ENCODE measurements around the gene KLF1.

KLF1 gene

DNA sequence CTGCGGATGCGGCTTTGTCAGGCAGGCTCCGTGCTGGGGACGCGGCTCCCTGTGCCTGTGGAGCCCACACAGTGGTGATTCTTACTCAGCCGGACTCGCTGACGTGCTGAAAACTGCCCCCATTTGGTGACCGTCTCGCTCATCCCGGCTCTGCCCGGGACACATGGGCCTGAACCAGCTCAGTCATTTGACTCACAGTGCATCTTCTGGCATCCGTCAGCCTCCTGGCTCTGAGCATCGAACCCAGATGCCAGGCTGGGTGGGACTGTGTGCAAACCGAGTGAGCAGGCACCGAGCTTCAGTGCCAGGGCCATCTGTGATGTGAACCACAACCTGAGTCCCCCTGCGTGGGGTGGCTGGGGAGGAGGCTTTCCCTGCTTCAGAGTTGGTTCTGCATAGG is 9.5 kb upstream of the KLF1 start:
- Histone ChIP-seq H3K27me3 (ENCODE audit: control insufficient read depth in 1 of 2, insufficient read depth in 1 of 2, low read length in 2 of 2) (no peaks in the 10 kb centered on the region), H3K18ac (ENCODE audit: low read depth in 1 of 2, low read length in 2 of 2) (no peak overlapping the region), H3K79me1 (replicated peaks; ENCODE audit: low read length, poor library complexity, severe bottlenecking) (peaks cover 6% of the 10 kb centered on the region), H3K4me2 (ENCODE audit: low read length, poor library complexity, severe bottlenecking) (no peak overlapping the region), H2BK15ac (ENCODE audit: low read depth, poor library complexity, severe bottlenecking) (no peak overlapping the region), H2BK120ac (ENCODE audit: low read depth, low read length) (no peak overlapping the region), H3K9ac (ENCODE audit: low read length) (no peak overlapping the region), H2AFZ (ENCODE audit: low read depth, low read length) (no peak overlapping the region), H3K4ac (ENCODE audit: low read depth in 1 of 2, low read length in 2 of 2) (no peak overlapping the region), H3K4me3 (ENCODE audit: insufficient read depth in 1 of 2, low read depth in 1 of 2, low read length in 2 of 2) (no peak overlapping the region), H4K91ac (ENCODE audit: low read length) (no peak overlapping the region), H3K36me3 (ENCODE audit: control insufficient read depth in 1 of 2, insufficient read depth in 2 of 2, low read depth in 1 of 2, low read length in 2 of 2) (peaks cover 48 to 54% of the 10 kb centered on the region in 2 experiments), H3K14ac (ENCODE audit: low read length in 2 of 2) (no peak overlapping the region), H2BK12ac (ENCODE audit: low read length in 2 of 2) (no peak overlapping the region), H3K23ac (ENCODE audit: low read length in 2 of 2) (no peak overlapping the region), H2BK5ac (ENCODE audit: low read depth, low read length, poor library complexity, severe bottlenecking) (no peak overlapping the region), H3K27ac (ENCODE audit: low read length, poor library complexity, severe bottlenecking) (no peak overlapping the region), H3K9me3 (ENCODE audit: control insufficient read depth, low read length) (no peaks in the 10 kb centered on the region), H3K4me1 (ENCODE audit: control insufficient read depth, insufficient read depth, low read depth, low read length) (peaks cover 5% of the 10 kb centered on the region), H2AK5ac (ENCODE audit: low read length, severe bottlenecking) (no peak overlapping the region), H4K8ac (ENCODE audit: low read length) (no peak overlapping the region)
- DNase-seq, result no peak
- whole genome bisulfite sequencing, result 97% methylated on average over 17 of the region's 17 CpGs

DNA sequence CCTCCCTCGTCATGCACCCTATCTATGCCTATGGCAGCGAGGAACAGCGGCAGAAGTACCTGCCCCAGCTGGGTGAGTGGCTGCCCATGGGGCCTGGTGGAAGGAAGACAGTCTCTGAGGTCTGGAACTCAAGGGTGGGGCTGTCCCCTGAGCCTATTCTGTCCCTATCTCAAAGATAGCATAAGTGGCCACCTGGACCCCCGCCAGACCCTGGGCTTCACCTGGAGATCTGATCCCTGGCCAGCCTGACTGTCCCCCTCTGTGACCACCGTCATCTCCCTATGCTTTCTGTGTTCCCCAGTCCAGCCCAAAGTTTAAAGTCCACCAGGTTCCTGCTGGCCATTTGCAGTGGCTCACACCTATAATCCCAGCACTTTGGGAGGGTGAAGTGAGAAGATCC is 6.6 kb upstream of the KLF1 start:
- 97% methylated on average over 5 of the region's 5 CpGs for WGBS
- H4K91ac ChIP-seq (ENCODE audit: low read length), result no peak overlapping the region
- no peak overlapping the region for H3K18ac ChIP-seq (ENCODE audit: low read depth in 1 of 2, low read length in 2 of 2)

DNA sequence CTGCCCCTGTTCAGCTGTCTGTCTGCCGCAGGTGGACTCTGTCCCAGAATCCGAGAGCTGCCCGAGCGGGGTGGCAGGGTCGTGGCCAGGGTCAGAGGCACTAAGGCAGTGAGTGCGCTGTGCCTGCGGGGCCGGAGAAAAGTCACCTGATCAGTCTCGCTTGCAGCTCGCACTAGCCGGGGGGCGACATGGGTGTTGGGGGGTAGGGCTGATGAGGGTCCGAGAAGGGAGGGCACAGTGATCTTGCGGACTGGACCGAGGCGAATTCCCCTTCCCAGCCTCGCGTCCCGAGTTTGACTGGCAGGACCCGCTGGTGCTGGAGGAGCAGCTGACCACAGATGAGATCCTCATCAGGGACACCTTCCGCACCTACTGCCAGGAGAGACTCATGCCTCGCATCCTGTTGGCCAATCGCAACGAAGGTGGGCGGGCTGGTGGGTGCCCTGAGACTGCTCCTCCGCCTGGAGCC is 4.6 kb upstream of the KLF1 start:
- H3K36me3 ChIP-seq (ENCODE audit: control insufficient read depth in 1 of 2, insufficient read depth in 2 of 2, low read depth in 1 of 2, low read length in 2 of 2), result peaks cover 24 to 27% of the 10 kb centered on the region in 2 experiments
- peak overlapping the region; percentile 87 for H4K8ac ChIP-seq (ENCODE audit: low read length)
- H3K14ac ChIP-seq (ENCODE audit: low read length in 2 of 2), result no peak overlapping the region
- no peak overlapping the region for H4K91ac ChIP-seq (ENCODE audit: low read length)
- peaks cover 12% of the 10 kb centered on the region for H3K4me1 ChIP-seq (ENCODE audit: control insufficient read depth, insufficient read depth, low read depth, low read length)
- no peak overlapping the region for H2BK120ac ChIP-seq (ENCODE audit: low read depth, low read length)
- H2BK12ac ChIP-seq (ENCODE audit: low read length in 2 of 2), result no peak overlapping the region
- no peaks in the 10 kb centered on the region for H3K9me3 ChIP-seq (ENCODE audit: control insufficient read depth, low read length)
- peak overlapping the region; percentile 82 for H3K9ac ChIP-seq (ENCODE audit: low read length)
- H2BK15ac ChIP-seq (ENCODE audit: low read depth, poor library complexity, severe bottlenecking), result no peak overlapping the region
- H3K27me3 ChIP-seq (ENCODE audit: control insufficient read depth in 1 of 2, insufficient read depth in 1 of 2, low read length in 2 of 2), result peaks cover 13 to 16% of the 10 kb centered on the region in 2 experiments
- peak overlapping the region; percentile 99 for H2AFZ ChIP-seq (ENCODE audit: low read depth, low read length)
- no peak overlapping the region for H3K27ac ChIP-seq (ENCODE audit: low read length, poor library complexity, severe bottlenecking)
- no peak for DNase-seq
- no peak overlapping the region for H3K4ac ChIP-seq (ENCODE audit: low read depth in 1 of 2, low read length in 2 of 2)
- H3K4me2 ChIP-seq (ENCODE audit: low read length, poor library complexity, severe bottlenecking), result peak overlapping the region; percentile 78
- no peak overlapping the region for H2BK5ac ChIP-seq (ENCODE audit: low read depth, low read length, poor library complexity, severe bottlenecking)
- no peak overlapping the region for H3K18ac ChIP-seq (ENCODE audit: low read depth in 1 of 2, low read length in 2 of 2)
- peaks cover 10% of the 10 kb centered on the region for H3K79me1 ChIP-seq (replicated peaks; ENCODE audit: low read length, poor library complexity, severe bottlenecking)
- no peak overlapping the region for H3K23ac ChIP-seq (ENCODE audit: low read length in 2 of 2)
- peak overlapping the region; percentile 96 to 98 for H3K4me3 ChIP-seq (ENCODE audit: insufficient read depth in 1 of 2, low read depth in 1 of 2, low read length in 2 of 2)
- H2AK5ac ChIP-seq (ENCODE audit: low read length, severe bottlenecking), result no peak overlapping the region
- 24% methylated on average over 23 of the region's 26 CpGs for WGBS

More for the DNA sequence above, 6.6 kb upstream of the KLF1 start:
- no peak overlapping the region for H2BK12ac ChIP-seq (ENCODE audit: low read length in 2 of 2)
- H3K14ac ChIP-seq (ENCODE audit: low read length in 2 of 2), result no peak overlapping the region
- peaks cover 10% of the 10 kb centered on the region for H3K79me1 ChIP-seq (replicated peaks; ENCODE audit: low read length, poor library complexity, severe bottlenecking)
- no peak overlapping the region for H2BK5ac ChIP-seq (ENCODE audit: low read depth, low read length, poor library complexity, severe bottlenecking)
- H3K4me1 ChIP-seq (ENCODE audit: control insufficient read depth, insufficient read depth, low read depth, low read length), result peaks cover 12% of the 10 kb centered on the region
- no peak overlapping the region for H4K8ac ChIP-seq (ENCODE audit: low read length)
- H3K4me2 ChIP-seq (ENCODE audit: low read length, poor library complexity, severe bottlenecking), result no peak overlapping the region
- no peak for DNase-seq
- no peaks in the 10 kb centered on the region for H3K27me3 ChIP-seq (ENCODE audit: control insufficient read depth in 1 of 2, insufficient read depth in 1 of 2, low read length in 2 of 2)
- no peak overlapping the region for H3K27ac ChIP-seq (ENCODE audit: low read length, poor library complexity, severe bottlenecking)
- no peak overlapping the region for H2BK15ac ChIP-seq (ENCODE audit: low read depth, poor library complexity, severe bottlenecking)
- H3K9me3 ChIP-seq (ENCODE audit: control insufficient read depth, low read length), result no peaks in the 10 kb centered on the region
- no peak overlapping the region for H3K23ac ChIP-seq (ENCODE audit: low read length in 2 of 2)
- no peak overlapping the region for H2BK120ac ChIP-seq (ENCODE audit: low read depth, low read length)
- H2AFZ ChIP-seq (ENCODE audit: low read depth, low read length), result no peak overlapping the region
- H3K4me3 ChIP-seq (ENCODE audit: insufficient read depth in 1 of 2, low read depth in 1 of 2, low read length in 2 of 2), result no peak overlapping the region
- no peak overlapping the region for H2AK5ac ChIP-seq (ENCODE audit: low read length, severe bottlenecking)
- peaks cover 41 to 43% of the 10 kb centered on the region in 2 experiments for H3K36me3 ChIP-seq (ENCODE audit: control insufficient read depth in 1 of 2, insufficient read depth in 2 of 2, low read depth in 1 of 2, low read length in 2 of 2)
- no peak overlapping the region for H3K9ac ChIP-seq (ENCODE audit: low read length)
- H3K4ac ChIP-seq (ENCODE audit: low read depth in 1 of 2, low read length in 2 of 2), result no peak overlapping the region

DNA sequence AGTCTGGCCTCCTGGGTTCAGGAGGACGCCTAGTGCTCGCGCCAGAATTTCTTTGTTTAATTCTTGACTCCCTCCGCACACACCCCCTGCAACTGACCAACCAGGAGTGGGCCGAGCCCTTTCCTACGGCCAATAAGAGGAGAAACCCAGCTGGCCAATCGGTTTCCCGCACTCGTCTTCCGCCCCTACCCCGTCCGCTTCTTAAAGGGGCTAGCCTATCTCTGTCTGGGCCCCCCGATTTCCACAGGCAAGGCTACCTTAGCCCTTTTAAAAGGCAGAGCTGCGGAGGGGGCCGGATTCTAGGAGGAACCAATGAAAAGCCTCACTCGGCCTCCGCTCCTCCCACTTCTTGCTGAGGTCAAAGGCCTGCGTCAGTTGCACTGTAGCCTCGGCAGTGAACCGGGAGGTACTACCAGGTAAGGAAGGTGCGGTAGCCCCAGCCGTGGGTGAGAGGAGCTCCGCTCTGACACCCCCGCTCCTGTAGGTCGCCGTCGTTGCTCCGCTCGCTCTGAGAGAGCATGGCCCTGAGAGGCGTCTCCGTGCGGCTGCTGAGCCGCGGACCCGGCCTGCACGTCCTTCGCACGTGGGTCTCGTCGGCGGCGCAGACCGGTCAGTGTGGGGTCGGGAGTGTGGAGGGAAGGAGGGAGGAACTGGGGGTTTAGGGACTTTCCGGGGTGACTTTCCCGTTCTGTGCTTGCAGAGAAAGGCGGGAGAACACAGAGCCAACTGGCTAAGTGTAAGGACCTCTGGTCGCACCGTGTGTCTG is 4.0 kb upstream of the KLF1 start, which contains the start of gene GCDH:
GCDH (plus strand) TSS at position 374 of the 766 bp plus-strand sequence; CDS start at position 519, 145 bp downstream.
- Histone ChIP-seq H3K4me1 (ENCODE audit: control insufficient read depth, insufficient read depth, low read depth, low read length) (peaks cover 13% of the 10 kb centered on the region), H3K18ac (ENCODE audit: low read depth in 1 of 2, low read length in 2 of 2) (no peak within 1 kb of the TSS), H3K27me3 (ENCODE audit: control insufficient read depth in 1 of 2, insufficient read depth in 1 of 2, low read length in 2 of 2) (peaks cover 19 to 22% of the 10 kb centered on the region in 2 experiments), H3K23ac (ENCODE audit: low read length in 2 of 2) (no peak within 1 kb of the TSS), H3K14ac (ENCODE audit: low read length in 2 of 2) (no peak within 1 kb of the TSS), H3K36me3 (ENCODE audit: control insufficient read depth in 1 of 2, insufficient read depth in 2 of 2, low read depth in 1 of 2, low read length in 2 of 2) (peaks cover 18 to 21% of the 10 kb centered on the region in 2 experiments), H2BK15ac (ENCODE audit: low read depth, poor library complexity, severe bottlenecking) (no peak within 1 kb of the TSS), H3K4ac (ENCODE audit: low read depth in 1 of 2, low read length in 2 of 2) (no peak within 1 kb of the TSS), H3K4me2 (ENCODE audit: low read length, poor library complexity, severe bottlenecking) (peak within 1 kb of the TSS; percentile 78), H4K8ac (ENCODE audit: low read length) (peak within 1 kb of the TSS; percentile 87), H2AK5ac (ENCODE audit: low read length, severe bottlenecking) (no peak within 1 kb of the TSS), H3K9me3 (ENCODE audit: control insufficient read depth, low read length) (no peaks in the 10 kb centered on the region), H3K79me1 (replicated peaks; ENCODE audit: low read length, poor library complexity, severe bottlenecking) (peaks cover 10% of the 10 kb centered on the region), H4K91ac (ENCODE audit: low read length) (no peak within 1 kb of the TSS), H2BK5ac (ENCODE audit: low read depth, low read length, poor library complexity, severe bottlenecking) (no peak within 1 kb of the TSS), H3K4me3 (ENCODE audit: insufficient read depth in 1 of 2, low read depth in 1 of 2, low read length in 2 of 2) (peak within 1 kb of the TSS; percentile 96 to 98), H2AFZ (ENCODE audit: low read depth, low read length) (peak within 1 kb of the TSS; percentile 99), H2BK120ac (ENCODE audit: low read depth, low read length) (no peak within 1 kb of the TSS), H3K9ac (ENCODE audit: low read length) (peak within 1 kb of the TSS; percentile 82), H3K27ac (ENCODE audit: low read length, poor library complexity, severe bottlenecking) (no peak within 1 kb of the TSS), H2BK12ac (ENCODE audit: low read length in 2 of 2) (no peak within 1 kb of the TSS)
- under 1% methylated on average over 42 of the region's 49 CpGs for WGBS
- peak; percentile 100 for DNase-seq
